T-helper 9 cell (primary cell): ENCODE results near the gene ST7.

Source experiments
- DNase-seq: peaks from one replicate; pipeline ENCODE4 v3.0.0-alpha.2; 2020

Gene ST7

GRCh38 chr7:117200786-117201458 lies 247.6 kb downstream of the ST7 start:
- DNase-seq: no peak

- DNase-seq: no peak
Measured at GRCh38 chr7:117202511-117202910, 249.2 kb downstream of the ST7 start.

- DNase-seq: no peak
Measured at GRCh38 chr7:117203205-117203604, 249.9 kb downstream of the ST7 start.

- DNase-seq: no peak
Measured at GRCh38 chr7:117205873-117206272, 252.6 kb downstream of the ST7 start.

- no peak for DNase-seq
Measured at GRCh38 chr7:117208257-117208656, 255.0 kb downstream of the ST7 start.

- no peak for DNase-seq
Measured at GRCh38 chr7:117210397-117210796, 257.1 kb downstream of the ST7 start.

GRCh38 chr7:117210908-117211307 lies 257.6 kb downstream of the ST7 start:
- no peak for DNase-seq

- no peak for DNase-seq
Measured at GRCh38 chr7:117211614-117212013, 258.3 kb downstream of the ST7 start.

GRCh38 chr7:117212969-117213877 lies 259.9 kb downstream of the ST7 start:
- DNase-seq: peak; percentile 16

GRCh38 chr7:117216010-117216409 lies 262.7 kb downstream of the ST7 start:
- no peak for DNase-seq

- DNase-seq: no peak
Measured at GRCh38 chr7:117216436-117217069, 263.3 kb downstream of the ST7 start.

GRCh38 chr7:117217106-117218035 lies 264.1 kb downstream of the ST7 start:
- DNase-seq: no peak

- DNase-seq: no peak
Measured at GRCh38 chr7:117218700-117219099, 265.4 kb downstream of the ST7 start.

GRCh38 chr7:117219485-117219884 lies 266.2 kb downstream of the ST7 start:
- no peak for DNase-seq

GRCh38 chr7:117220836-117221235 lies 267.5 kb downstream of the ST7 start:
- DNase-seq: no peak

- DNase-seq: no peak
Measured at GRCh38 chr7:117225536-117225935, 272.2 kb downstream of the ST7 start.

GRCh38 chr7:117227091-117227490 lies 273.8 kb downstream of the ST7 start:
- no peak for DNase-seq

GRCh38 chr7:117229350-117229749 lies 276.0 kb downstream of the ST7 start:
- no peak for DNase-seq

GRCh38 chr7:117230276-117231046 lies 277.2 kb downstream of the ST7 start:
- no peak for DNase-seq

GRCh38 chr7:117231047-117231359 lies 277.7 kb downstream of the ST7 start:
- no peak for DNase-seq

GRCh38 chr7:117237646-117238045 lies 284.3 kb downstream of the ST7 start:
- DNase-seq: no peak

- DNase-seq: no peak
Measured at GRCh38 chr7:117238472-117238871, 285.2 kb downstream of the ST7 start.
